Measurements from ENCODE around the gene ANKRD33.

DNA sequence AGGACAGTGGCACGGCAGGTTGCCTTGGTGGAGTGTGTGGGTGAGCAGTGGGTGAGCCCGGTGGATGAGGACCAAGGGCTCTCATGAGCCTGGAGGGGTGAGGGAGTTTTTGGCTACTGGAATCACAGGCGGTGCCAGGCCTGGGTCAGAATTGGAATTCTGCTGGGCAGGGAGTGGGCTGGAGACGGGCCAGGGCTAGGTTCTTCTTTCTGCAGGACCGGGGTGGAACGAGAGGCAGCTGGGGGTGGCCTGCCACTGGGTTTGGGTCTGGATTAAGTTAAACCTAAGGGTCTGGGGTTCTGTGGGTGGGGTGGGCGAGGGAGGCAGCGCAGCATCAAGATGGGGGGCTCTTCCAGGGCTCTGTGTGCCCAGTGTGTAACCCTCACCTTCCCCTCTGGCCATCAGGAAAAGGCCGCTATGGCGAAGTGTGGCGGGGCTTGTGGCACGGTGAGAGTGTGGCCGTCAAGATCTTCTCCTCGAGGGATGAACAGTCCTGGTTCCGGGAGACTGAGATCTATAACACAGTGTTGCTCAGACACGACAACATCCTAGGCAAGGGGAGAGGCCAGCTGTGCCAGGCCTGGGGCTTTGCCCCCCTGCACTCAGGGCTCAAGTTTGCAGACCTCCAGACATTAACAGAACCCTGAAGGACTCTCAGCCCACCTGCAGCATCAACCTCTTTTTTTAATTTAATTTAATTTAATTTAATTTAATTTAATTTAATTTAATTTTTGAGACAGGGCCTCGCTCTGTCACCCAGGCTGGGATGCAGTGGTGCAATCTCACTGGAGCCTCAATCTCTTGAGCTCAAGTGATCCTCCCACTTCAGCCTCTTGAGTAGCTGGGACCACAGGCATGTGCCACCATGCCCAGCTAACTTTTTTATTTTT, 26.4 kb downstream of the ANKRD33 start:
- TF ChIP-seq, protein P1, sequence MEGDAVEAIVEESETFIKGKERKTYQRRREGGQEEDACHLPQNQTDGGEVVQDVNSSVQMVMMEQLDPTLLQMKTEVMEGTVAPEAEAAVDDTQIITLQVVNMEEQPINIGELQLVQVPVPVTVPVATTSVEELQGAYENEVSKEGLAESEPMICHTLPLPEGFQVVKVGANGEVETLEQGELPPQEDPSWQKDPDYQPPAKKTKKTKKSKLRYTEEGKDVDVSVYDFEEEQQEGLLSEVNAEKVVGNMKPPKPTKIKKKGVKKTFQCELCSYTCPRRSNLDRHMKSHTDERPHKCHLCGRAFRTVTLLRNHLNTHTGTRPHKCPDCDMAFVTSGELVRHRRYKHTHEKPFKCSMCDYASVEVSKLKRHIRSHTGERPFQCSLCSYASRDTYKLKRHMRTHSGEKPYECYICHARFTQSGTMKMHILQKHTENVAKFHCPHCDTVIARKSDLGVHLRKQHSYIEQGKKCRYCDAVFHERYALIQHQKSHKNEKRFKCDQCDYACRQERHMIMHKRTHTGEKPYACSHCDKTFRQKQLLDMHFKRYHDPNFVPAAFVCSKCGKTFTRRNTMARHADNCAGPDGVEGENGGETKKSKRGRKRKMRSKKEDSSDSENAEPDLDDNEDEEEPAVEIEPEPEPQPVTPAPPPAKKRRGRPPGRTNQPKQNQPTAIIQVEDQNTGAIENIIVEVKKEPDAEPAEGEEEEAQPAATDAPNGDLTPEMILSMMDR (conservative IDR thresholded peaks at IDR 0.05; ENCODE audit: low read depth, low read length), result no peak
- TF ChIP-seq, protein P2, sequence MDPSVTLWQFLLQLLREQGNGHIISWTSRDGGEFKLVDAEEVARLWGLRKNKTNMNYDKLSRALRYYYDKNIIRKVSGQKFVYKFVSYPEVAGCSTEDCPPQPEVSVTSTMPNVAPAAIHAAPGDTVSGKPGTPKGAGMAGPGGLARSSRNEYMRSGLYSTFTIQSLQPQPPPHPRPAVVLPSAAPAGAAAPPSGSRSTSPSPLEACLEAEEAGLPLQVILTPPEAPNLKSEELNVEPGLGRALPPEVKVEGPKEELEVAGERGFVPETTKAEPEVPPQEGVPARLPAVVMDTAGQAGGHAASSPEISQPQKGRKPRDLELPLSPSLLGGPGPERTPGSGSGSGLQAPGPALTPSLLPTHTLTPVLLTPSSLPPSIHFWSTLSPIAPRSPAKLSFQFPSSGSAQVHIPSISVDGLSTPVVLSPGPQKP (IDR thresholded peaks at IDR 0.05; ENCODE audit: borderline replicate concordance, low read depth, low read length), result no peak
- TF ChIP-seq POLR2A (IDR thresholded peaks at IDR 0.05; ENCODE audit: low read depth, low read length) (no peak), RCOR1 (IDR thresholded peaks at IDR 0.05; ENCODE audit: insufficient replicate concordance, low read length) (no peak), NFE2L2 (IDR thresholded peaks at IDR 0.05; ENCODE audit: low read depth, low read length) (no peak), SMC3 (IDR thresholded peaks at IDR 0.05; ENCODE audit: low read depth, low read length) (no peak)
- TF ChIP-seq, protein P3, sequence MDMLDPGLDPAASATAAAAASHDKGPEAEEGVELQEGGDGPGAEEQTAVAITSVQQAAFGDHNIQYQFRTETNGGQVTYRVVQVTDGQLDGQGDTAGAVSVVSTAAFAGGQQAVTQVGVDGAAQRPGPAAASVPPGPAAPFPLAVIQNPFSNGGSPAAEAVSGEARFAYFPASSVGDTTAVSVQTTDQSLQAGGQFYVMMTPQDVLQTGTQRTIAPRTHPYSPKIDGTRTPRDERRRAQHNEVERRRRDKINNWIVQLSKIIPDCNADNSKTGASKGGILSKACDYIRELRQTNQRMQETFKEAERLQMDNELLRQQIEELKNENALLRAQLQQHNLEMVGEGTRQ (IDR thresholded peaks at IDR 0.05; ENCODE audit: low read depth, low read length), result no peak

All from IMR-90 (cell line).